A549 (cell line): ENCODE results near the gene WBP11. TPM values are rescaled to one million over a fixed set of nuclear protein-coding genes. Genes with fewer than 3 reads are reported as not detected.
"Not testable (repeated sequence)": the region's sequence is repeated elsewhere in the genome, so short reads cannot be mapped to it uniquely, and the experiment has no call there.

Experiments
- ATAC-seq, 2 experiments: fragments of 200-7000 bp in 1 of 2; fragments of >200 bp in 1 of 2; cut with Nextera tagmentation in 1 of 2; cut with Tn5 transposase in 1 of 2; 3 replicates each; pipeline versions ENCODE4 v1.8.0 to v1.9.1; 2018 to 2020; ENCODE audit warnings: mild to moderate bottlenecking in 1 of 2, moderate library complexity in 1 of 2
- CTCF ChIA-PET: fragments of 300-600 bp; sonication (Branson Sonifier 250); formaldehyde crosslinking; extraction: SDS; loops from one replicate; lab custom pipeline; 2021; ENCODE audit warnings: antibody characterized with exemption, inconsistent platforms; lab: Yijun Ruan, JAX
- POLR2A ChIA-PET: fragments of 350-600 bp; formaldehyde crosslinking; extraction: SDS; loops from one replicate; lab custom pipeline; 2021; ENCODE audit warnings: antibody characterized with exemption, inconsistent platforms; lab: Yijun Ruan, JAX
- DNase-seq, 2 experiments: peaks; one replicate each; pipeline versions ENCODE4 v3.0.0 to v3.0.0-alpha.2; 2011 to 2016; ENCODE audit warnings: low read depth in 1 of 2, low spot score in 1 of 2
- FAIRE-seq: peaks from 2 replicates; lab custom pipeline; 2011; peaks lifted over from hg19 to GRCh38; lab: Jason Lieb, UNC
- H3K27ac ChIP-seq, 2 experiments: fragments of >200 bp; sonication (Bioruptor Twin); formaldehyde crosslinking; 3 replicates each; pipeline ENCODE4 v1.5.1; 2016 to 2017
- H3K4me1 ChIP-seq: fragments of >200 bp; sonication (Bioruptor Twin); formaldehyde crosslinking; 3 replicates; pipeline ENCODE4 v1.6.1; 2016
- H3K4me2 ChIP-seq: fragments of >200 bp; sonication (Bioruptor Twin); formaldehyde crosslinking; 3 replicates; pipeline ENCODE4 v1.6.1; 2016
- H3K4me3 ChIP-seq: fragments of >200 bp; sonication (Bioruptor Twin); formaldehyde crosslinking; 3 replicates; pipeline ENCODE4 v1.5.1; 2016
- H3K9me3 ChIP-seq: fragments of >200 bp; sonication (Bioruptor Twin); formaldehyde crosslinking; 3 replicates; pipeline ENCODE4 v1.6.1; 2016
- CHD2 ChIP-seq: fragments of 150-350 bp; IDR thresholded peaks from 2 replicates; pipeline ENCODE4 v1.6.1; 2014; ENCODE audit warnings: low read length; ENCODE audit not compliant: partially characterized antibody
- CHD4 ChIP-seq: fragments of 200-600 bp; sonication (generic); IDR thresholded peaks from 2 replicates; pipeline ENCODE4 v1.6.1; 2016; ENCODE audit warnings: antibody characterized with exemption, mild to moderate bottlenecking, borderline replicate concordance
- ESRRA ChIP-seq: fragments of 150-350 bp; IDR thresholded peaks from 2 replicates; pipeline ENCODE4 v1.6.1; 2014; ENCODE audit warnings: mild to moderate bottlenecking, low read length, borderline replicate concordance
- FOSB ChIP-seq: fragments of 250-450 bp; sonication (Bioruptor Pico); IDR thresholded peaks from 2 replicates; pipeline ENCODE4 v1.5.0; 2020; ENCODE audit warnings: mild to moderate bottlenecking, moderate library complexity
- FOSL2 ChIP-seq, 2 experiments: fragments of 450-650 bp in 1 of 2; fragments of >200 bp in 1 of 2; sonication (Bioruptor Twin) in 1 of 2; formaldehyde crosslinking; IDR thresholded peaks; 2 replicates each; pipeline versions ENCODE4 v1.5.0 to v1.6.1; 2016 to 2020; ENCODE audit warnings: mild to moderate bottlenecking in 1 of 2, moderate library complexity in 1 of 2
- HDAC2 ChIP-seq: fragments of 200-600 bp; sonication (generic); IDR thresholded peaks from 2 replicates; pipeline ENCODE4 v1.6.1; 2016
- HES2 ChIP-seq: fragments of >200 bp; sonication (Bioruptor Twin); formaldehyde crosslinking; IDR thresholded peaks from 2 replicates; pipeline ENCODE4 v1.6.1; 2016
- HOXB13 ChIP-seq: fragments of 250-450 bp; sonication (Bioruptor Pico); IDR thresholded peaks from 2 replicates; pipeline ENCODE4 v1.5.0; 2020; ENCODE audit warnings: low read depth, mild to moderate bottlenecking, moderate library complexity
- KDM1A ChIP-seq: fragments of 200-600 bp; sonication (generic); IDR thresholded peaks from 2 replicates; pipeline ENCODE4 v1.6.1; 2016; ENCODE audit warnings: low read depth, mild to moderate bottlenecking
- MAFK ChIP-seq: fragments of 450-650 bp; IDR thresholded peaks from 2 replicates; pipeline ENCODE4 v1.6.1; 2014; ENCODE audit not compliant: partially characterized antibody
- MAX ChIP-seq: IDR thresholded peaks from 2 replicates; pipeline ENCODE4 v1.6.1; 2012
- MAZ ChIP-seq: fragments of 150-350 bp; IDR thresholded peaks from 2 replicates; pipeline ENCODE4 v1.6.1; 2014; ENCODE audit warnings: antibody characterized with exemption, low read depth, low read length, borderline replicate concordance
- RARB ChIP-seq: fragments of 250-450 bp; sonication (Bioruptor Pico); IDR thresholded peaks from 2 replicates; pipeline ENCODE4 v1.8.0; 2021; ENCODE audit warnings: mild to moderate bottlenecking, moderate library complexity
- RFX5 ChIP-seq: fragments of 450-650 bp; IDR thresholded peaks from 2 replicates; pipeline ENCODE4 v1.7.1; 2014; ENCODE audit warnings: antibody characterized with exemption, mild to moderate bottlenecking, moderate library complexity
- SREBF2 ChIP-seq: fragments of 450-650 bp; IDR thresholded peaks from 2 replicates; pipeline ENCODE4 v1.6.1; 2014; ENCODE audit warnings: mild to moderate bottlenecking, moderate library complexity
- TP53 ChIP-seq: fragments of 250-450 bp; sonication (Bioruptor Pico); IDR thresholded peaks from 2 replicates; pipeline ENCODE4 v1.5.0; 2021; ENCODE audit warnings: mild to moderate bottlenecking, moderate library complexity
- ZFP36 ChIP-seq: fragments of 450-650 bp; IDR thresholded peaks from 2 replicates; pipeline ENCODE4 v1.6.1; 2014; ENCODE audit warnings: borderline replicate concordance; ENCODE audit not compliant: partially characterized antibody
- WGBS: methylation state at CpG from one replicate; pipeline ENCODE4 v1.1.6; 2017; ENCODE audit errors: missing lambda C conversion rate; 5-methylcytosine and 5-hydroxymethylcytosine counted together
- polyA plus RNA-seq, 4 experiments: library from polyadenylated mRNA; depleted of rRNA in 3 of 4; stranded (reverse); fragments of >200 nt; fragmentation: RNase III in 1 of 4; extraction: RNeasy Plus Mini Kit Qiagen cat#74134 plus additional on column Dnase treatment in 1 of 4; gene quantifications; 2 replicates in 3 of 4; 3 replicates in 1 of 4; pipeline ENCODE4 v1.2.3, GENCODE V29; 2011 to 2017
- TF ChIP-seq, protein P1 (sequence below): fragments of 250-450 bp; sonication (Bioruptor Pico); IDR thresholded peaks from 2 replicates; pipeline ENCODE4 v1.5.0; 2020; ENCODE audit warnings: low read depth, mild to moderate bottlenecking, moderate library complexity

Gene WBP11
- polyA plus RNA-seq, 2 of the 4 experiments (the other 2 are of a cell fraction): 45.7 to 50.3 TPM

GRCh38 chr12:14766649-14767215 is 36.5 kb downstream of the WBP11 start:
- TF ChIP-seq HOXB13 (CRISPR knock-in tag) (no peak), SREBF2 (no peak), MAFK (peak; percentile 23), TP53 (CRISPR knock-in tag) (no peak), ESRRA (no peak), MAX (no peak), KDM1A (no peak), HDAC2 (no peak), RFX5 (no peak), CHD2 (no peak), FOSB (CRISPR knock-in tag) (0 out of 2 replicates have a peak, but pooled peaks have one; percentile 30), HES2 (no peak), RARB (CRISPR knock-in tag) (no peak), MAZ (no peak), FOSL2 (IDR thresholded peaks at IDR 0.05) (no peak), FOSL2 (CRISPR knock-in tag; IDR thresholded peaks at IDR 0.05) (no peak)
- TF ChIP-seq, protein P1, sequence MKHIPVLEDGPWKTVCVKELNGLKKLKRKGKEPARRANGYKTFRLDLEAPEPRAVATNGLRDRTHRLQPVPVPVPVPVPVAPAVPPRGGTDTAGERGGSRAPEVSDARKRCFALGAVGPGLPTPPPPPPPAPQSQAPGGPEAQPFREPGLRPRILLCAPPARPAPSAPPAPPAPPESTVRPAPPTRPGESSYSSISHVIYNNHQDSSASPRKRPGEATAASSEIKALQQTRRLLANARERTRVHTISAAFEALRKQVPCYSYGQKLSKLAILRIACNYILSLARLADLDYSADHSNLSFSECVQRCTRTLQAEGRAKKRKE (CRISPR knock-in tag): no peak
- TF ChIP-seq, all 56 proteins: peak for 2
- 90% methylated on average over 3 of the region's 3 CpGs for WGBS
- Histone ChIP-seq H3K9me3 (no peaks in the 10 kb centered on the region; the same call in 2 of the 3 replicates), H3K4me3 (no peak overlapping the region), H3K4me2 (no peak overlapping the region), H3K4me1 (peaks cover 14% of the 10 kb centered on the region), H3K27ac (no peak overlapping the region)
- ATAC-seq (no peak), DNase-seq (no peak), FAIRE-seq (no peak)
- POLR2A ChIA-PET: no interaction called here
- CTCF ChIA-PET: no interaction called here

GRCh38 chr12:14766020-14766419 is 37.3 kb downstream of the WBP11 start:
- DNase-seq, POLR2A ChIA-PET, ATAC-seq, CTCF ChIA-PET, H3K4me3 ChIP-seq, H3K9me3 ChIP-seq, H3K27ac ChIP-seq, FAIRE-seq, H3K4me2 ChIP-seq: not testable (repeated sequence)
- peaks cover 12% of the 10 kb centered on the region; the same call in 2 of the 3 replicates for H3K4me1 ChIP-seq
- 96% methylated on average over 3 of the region's 3 CpGs for WGBS

- Histone ChIP-seq H3K4me1 (peaks cover 12% of the 10 kb centered on the region; the same call in 2 of the 3 replicates), H3K4me2 (no peak overlapping the region), H3K27ac (no peak overlapping the region), H3K9me3 (peaks cover 5% of the 10 kb centered on the region; the same call in 1 of the 3 replicates), H3K4me3 (no peak overlapping the region)
- TF ChIP-seq CHD4: 0 out of 2 replicates have a peak, but pooled peaks have one; percentile 32
- no peak for TF ChIP-seq ZFP36
- POLR2A ChIA-PET: no interaction called here
- DNase-seq (no peak), ATAC-seq (no peak), FAIRE-seq (no peak)
- CTCF ChIA-PET: no interaction called here
- 95% methylated on average over 2 of the region's 2 CpGs for WGBS
Measured at GRCh38 chr12:14765398-14765797, 37.9 kb downstream of the WBP11 start.

DNA sequence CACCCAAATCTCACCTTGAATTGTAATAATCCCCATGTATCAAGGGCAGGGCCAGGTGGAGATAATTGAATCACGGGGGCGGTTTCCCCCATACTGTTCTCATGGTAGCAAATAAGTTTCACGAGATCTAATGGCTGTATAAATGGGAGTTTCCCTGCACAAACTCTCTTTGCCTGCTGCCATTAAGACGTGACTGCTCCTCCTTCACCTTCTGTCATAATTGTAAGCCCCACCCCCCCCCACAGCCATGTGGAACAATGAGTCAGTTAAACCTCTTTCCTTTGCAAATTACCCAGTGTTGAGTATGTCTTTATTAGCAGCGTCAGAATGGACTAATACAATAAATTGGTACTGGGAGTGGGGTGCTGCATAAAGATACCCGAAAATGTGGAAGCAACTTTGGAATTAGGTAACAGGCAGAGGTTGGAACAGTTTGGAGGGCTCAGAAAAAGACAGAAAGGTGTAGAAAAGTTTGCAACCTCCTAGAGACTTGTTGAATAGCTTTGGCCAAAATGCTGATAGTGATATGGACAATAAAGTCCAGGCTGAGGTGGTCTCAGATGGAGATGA is 43.5 kb downstream of the WBP11 start:
- H3K4me3 ChIP-seq, H3K27ac ChIP-seq, CTCF ChIA-PET, POLR2A ChIA-PET, DNase-seq, H3K4me2 ChIP-seq, FAIRE-seq, ATAC-seq, H3K4me1 ChIP-seq: not testable (repeated sequence)
- H3K9me3 ChIP-seq: peaks cover 13% of the 10 kb centered on the region; the same call in 1 of the 3 replicates
- 72% methylated on average over 6 of the region's 6 CpGs for WGBS
